Muscle of leg (tissue), 11 donors: ENCODE measurements around the gene ZDHHC11. TPM values are rescaled to one million over a fixed set of nuclear protein-coding genes. Genes with fewer than 3 reads are reported as not detected.
"Not testable (repeated sequence)": the region's sequence is repeated elsewhere in the genome, so short reads cannot be mapped to it uniquely, and the experiment has no call there.

Source experiments
- DNase-seq: peaks from one replicate; pipeline ENCODE4 v3.0.0; 2013
- H3K27ac ChIP-seq: one replicate; pipeline ENCODE4 v1.5.1; 2013; ENCODE audit warnings: mild to moderate bottlenecking, low read length, control low read depth
- H3K27me3 ChIP-seq: one replicate; pipeline ENCODE4 v1.6.1; 2013; ENCODE audit warnings: low read length; ENCODE audit not compliant: control insufficient read depth, insufficient read depth
- H3K36me3 ChIP-seq: one replicate; pipeline ENCODE4 v1.6.1; 2013; ENCODE audit warnings: low read length; ENCODE audit not compliant: control insufficient read depth, insufficient read depth
- H3K4me1 ChIP-seq: one replicate; pipeline ENCODE4 v1.6.1; 2013; ENCODE audit warnings: low read length; ENCODE audit not compliant: control insufficient read depth, insufficient read depth
- H3K4me3 ChIP-seq: one replicate; pipeline ENCODE4 v1.5.1; 2013; ENCODE audit warnings: low read length, control low read depth
- H3K9me3 ChIP-seq: replicated peaks from 2 replicates; pipeline ENCODE4 v1.6.1; 2013; ENCODE audit warnings: low read depth, low read length; ENCODE audit not compliant: control insufficient read depth
- WGBS: methylation state at CpG from one replicate; pipeline ENCODE4 v1.1.5; 2013; ENCODE audit warnings: missing lambda C conversion rate; ENCODE audit not compliant: insufficient coverage; 5-methylcytosine and 5-hydroxymethylcytosine counted together
- polyA plus RNA-seq, 8 donors: library from polyadenylated mRNA; unstranded; fragments of 120-200 nt; gene quantifications; one replicate each; pipeline versions ENCODE4 v1.2.1 to v1.2.3, GENCODE V29; 2013; ENCODE audit warnings: inconsistent platforms in 1 of 8, low replicate concordance in 1 of 8; ENCODE audit not compliant: insufficient read length in 8 of 8, insufficient read depth in 1 of 8
- total RNA-seq: library from RNA; stranded (reverse); fragments of 120-200 nt; gene quantifications from one replicate; pipeline ENCODE4 v1.2.4, GENCODE V29; 2013

ZDHHC11 gene
- total and polyA plus RNA-seq, 9 donors, result 2.8 to 24.9 (median 10.5) TPM

GRCh38 chr5:770585-770984 lies 80.2 kb downstream of the ZDHHC11 start:
- H3K27ac ChIP-seq, H3K4me1 ChIP-seq, H3K27me3 ChIP-seq, H3K4me3 ChIP-seq, H3K9me3 ChIP-seq, H3K36me3 ChIP-seq, DNase-seq: not testable (repeated sequence)
- WGBS, result 100% methylated on average over 3 of the region's 10 CpGs

- H3K9me3 ChIP-seq, H3K27me3 ChIP-seq, H3K4me3 ChIP-seq, H3K4me1 ChIP-seq, H3K27ac ChIP-seq, DNase-seq, H3K36me3 ChIP-seq: not testable (repeated sequence)
- 84% methylated on average over 10 of the region's 29 CpGs for WGBS
Observed at GRCh38 chr5:769485-770145, 81.2 kb downstream of the ZDHHC11 start.

- H3K27ac ChIP-seq, result no peak overlapping the region
- no peaks in the 10 kb centered on the region for H3K4me1 ChIP-seq
- H3K36me3 ChIP-seq, result peaks cover 9% of the 10 kb centered on the region
- H3K27me3 ChIP-seq, result no peaks in the 10 kb centered on the region
- no peak for DNase-seq
- no peaks in the 10 kb centered on the region for H3K9me3 ChIP-seq
- 86% methylated on average over 18 of the region's 32 CpGs for WGBS
- H3K4me3 ChIP-seq, result no peak overlapping the region
Observed at GRCh38 chr5:766666-767431, 83.9 kb downstream of the ZDHHC11 start.

- no peaks in the 10 kb centered on the region for H3K4me1 ChIP-seq
- no peak overlapping the region for H3K4me3 ChIP-seq
- DNase-seq, result no peak
- no peak overlapping the region for H3K27ac ChIP-seq
- no peaks in the 10 kb centered on the region for H3K27me3 ChIP-seq
- H3K9me3 ChIP-seq, result no peaks in the 10 kb centered on the region
- WGBS, result 99% methylated on average over 8 of the region's 18 CpGs
- H3K36me3 ChIP-seq, result peaks cover 9% of the 10 kb centered on the region
Observed at GRCh38 chr5:765948-766631, 84.7 kb downstream of the ZDHHC11 start.

- Histone ChIP-seq H3K9me3 (no peaks in the 10 kb centered on the region), H3K36me3 (peaks cover 9% of the 10 kb centered on the region), H3K4me1 (peaks cover 10% of the 10 kb centered on the region), H3K4me3 (no peak overlapping the region), H3K27me3 (no peaks in the 10 kb centered on the region), H3K27ac (no peak overlapping the region)
- WGBS, result 97% methylated on average over 17 of the region's 31 CpGs
- DNase-seq, result no peak
Observed at GRCh38 chr5:763998-764781, 86.6 kb downstream of the ZDHHC11 start.

- H3K4me3 ChIP-seq, result no peak overlapping the region
- WGBS, result 82% methylated on average over 4 of the region's 5 CpGs
- peaks cover 9% of the 10 kb centered on the region for H3K36me3 ChIP-seq
- H3K4me1 ChIP-seq, result peaks cover 18% of the 10 kb centered on the region
- no peaks in the 10 kb centered on the region for H3K9me3 ChIP-seq
- DNase-seq, result no peak
- no peaks in the 10 kb centered on the region for H3K27me3 ChIP-seq
- no peak overlapping the region for H3K27ac ChIP-seq
Observed at GRCh38 chr5:763397-763796, 87.4 kb downstream of the ZDHHC11 start.

GRCh38 chr5:762996-763395 lies 87.8 kb downstream of the ZDHHC11 start:
- H3K27ac ChIP-seq, H3K27me3 ChIP-seq, H3K9me3 ChIP-seq, H3K4me3 ChIP-seq, DNase-seq, H3K36me3 ChIP-seq: not testable (repeated sequence)
- no CpG with 5 or more reads among the region's 8 CpGs for WGBS
- peaks cover 22% of the 10 kb centered on the region for H3K4me1 ChIP-seq

GRCh38 chr5:761854-762710 lies 88.7 kb downstream of the ZDHHC11 start:
- no peak for DNase-seq
- peaks cover 31% of the 10 kb centered on the region for H3K4me1 ChIP-seq
- H3K9me3 ChIP-seq, result no peaks in the 10 kb centered on the region
- H3K27me3 ChIP-seq, result no peaks in the 10 kb centered on the region
- peaks cover 9% of the 10 kb centered on the region for H3K36me3 ChIP-seq
- H3K4me3 ChIP-seq, result no peak overlapping the region
- 64% methylated on average over 3 of the region's 8 CpGs for WGBS
- no peak overlapping the region for H3K27ac ChIP-seq

- H3K27me3 ChIP-seq, result no peaks in the 10 kb centered on the region
- H3K4me3 ChIP-seq, result no peak overlapping the region
- H3K9me3 ChIP-seq, result no peaks in the 10 kb centered on the region
- H3K4me1 ChIP-seq, result peaks cover 39% of the 10 kb centered on the region
- H3K36me3 ChIP-seq, result peaks cover 3% of the 10 kb centered on the region
- WGBS, result 60% methylated on average over 1 of the region's 15 CpGs
- DNase-seq, result no peak
- H3K27ac ChIP-seq, result no peak overlapping the region
Observed at GRCh38 chr5:761059-761771, 89.6 kb downstream of the ZDHHC11 start.
